Bone marrow (tissue), 2 donors: ENCODE measurements around the gene SLC12A7.

Experiments used
- DNase-seq, 2 donors: peaks; one replicate each; lab custom pipeline; 2025; lab: John Stamatoyannopoulos, UW

The SLC12A7 gene

DNA sequence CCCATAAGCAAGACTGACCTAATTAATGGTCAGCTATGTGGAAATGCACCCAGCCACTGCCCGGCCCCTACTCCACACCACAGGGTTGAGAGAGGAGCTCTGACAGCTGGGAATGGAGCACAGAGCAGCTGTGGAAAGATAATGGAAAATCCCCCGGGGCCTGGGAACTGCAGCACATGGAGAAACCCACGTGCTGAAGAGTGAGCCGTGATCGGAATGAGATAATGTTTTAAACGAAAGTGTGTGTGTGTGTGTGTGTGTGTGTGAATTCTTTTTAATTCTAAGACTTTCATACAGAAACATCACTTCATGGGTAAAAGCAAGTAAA is 13.1 kb upstream of the SLC12A7 start:
- no peak for DNase-seq

DNA sequence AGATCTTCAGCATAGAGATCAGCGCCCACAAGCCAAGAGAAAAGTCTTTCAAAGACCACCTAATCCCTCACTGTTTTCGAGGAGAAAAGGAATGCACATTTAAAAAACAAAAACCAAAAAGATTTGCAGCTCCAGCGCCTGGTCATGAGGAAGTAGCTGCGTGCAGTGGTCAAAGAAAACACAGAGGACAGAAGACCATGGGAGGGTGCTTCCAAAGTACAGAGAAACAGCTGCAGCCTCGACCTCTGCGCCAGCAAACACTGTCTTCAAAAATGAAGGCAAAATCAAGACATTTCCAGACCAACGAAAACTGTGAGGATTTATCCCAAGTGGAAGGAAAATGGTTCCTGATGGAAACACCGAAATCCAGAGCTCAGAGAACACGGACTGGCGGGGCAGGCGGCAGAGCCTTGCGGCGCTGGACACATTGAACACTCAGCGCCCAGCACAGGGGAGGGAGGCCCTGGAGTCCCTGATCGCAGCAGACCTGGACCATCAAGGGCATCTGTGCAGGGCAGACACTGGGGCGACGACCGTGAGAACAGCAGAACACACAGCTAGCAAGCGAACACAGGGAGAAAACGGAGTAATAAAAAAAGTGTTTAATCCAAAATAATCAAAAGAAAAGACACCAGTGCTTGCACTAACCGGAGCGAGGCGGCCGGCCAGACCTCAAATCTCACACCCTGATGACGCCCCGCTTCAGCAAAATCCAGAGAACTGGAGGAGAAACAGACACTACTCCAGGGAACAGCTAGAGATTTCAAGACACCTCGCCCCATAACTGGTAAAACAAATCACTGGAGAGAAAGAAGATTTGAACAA is 12.6 kb upstream of the SLC12A7 start:
- DNase-seq = no peak

DNA sequence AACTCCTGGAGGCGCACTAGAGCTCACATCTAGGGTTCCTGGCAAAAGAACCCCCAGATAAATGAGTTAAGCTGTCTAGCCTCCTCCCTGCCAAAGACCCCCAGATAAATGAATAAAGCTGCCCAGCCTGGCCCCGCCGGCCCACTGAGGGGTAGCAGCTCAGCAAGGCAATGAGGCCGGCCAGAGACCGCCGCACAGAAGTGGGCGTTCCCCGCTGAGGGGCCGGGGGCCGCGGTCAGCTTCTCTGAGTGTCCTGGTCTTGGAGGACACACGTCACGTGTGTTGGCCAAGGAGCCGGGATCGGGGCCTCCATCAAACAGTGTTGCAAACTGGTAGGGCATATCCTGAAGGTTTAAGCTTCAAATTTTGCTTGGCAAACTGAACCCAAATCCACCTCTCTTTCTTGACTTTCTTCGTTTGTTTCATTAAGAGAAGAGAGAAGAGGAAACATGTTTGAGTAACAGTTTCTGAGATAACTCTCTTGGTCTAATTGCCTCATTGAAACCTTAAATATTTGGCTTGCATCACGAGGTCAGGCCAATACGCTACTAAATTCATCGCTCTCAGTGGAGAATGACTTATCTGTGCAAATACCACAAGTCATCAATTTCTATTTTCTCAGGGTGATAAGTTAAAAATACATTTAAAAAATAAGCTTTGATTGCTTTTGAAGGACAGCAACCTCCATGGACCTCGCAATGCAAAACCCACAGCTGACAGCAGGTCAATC is 11.7 kb upstream of the SLC12A7 start:
- DNase-seq = no peak

DNA sequence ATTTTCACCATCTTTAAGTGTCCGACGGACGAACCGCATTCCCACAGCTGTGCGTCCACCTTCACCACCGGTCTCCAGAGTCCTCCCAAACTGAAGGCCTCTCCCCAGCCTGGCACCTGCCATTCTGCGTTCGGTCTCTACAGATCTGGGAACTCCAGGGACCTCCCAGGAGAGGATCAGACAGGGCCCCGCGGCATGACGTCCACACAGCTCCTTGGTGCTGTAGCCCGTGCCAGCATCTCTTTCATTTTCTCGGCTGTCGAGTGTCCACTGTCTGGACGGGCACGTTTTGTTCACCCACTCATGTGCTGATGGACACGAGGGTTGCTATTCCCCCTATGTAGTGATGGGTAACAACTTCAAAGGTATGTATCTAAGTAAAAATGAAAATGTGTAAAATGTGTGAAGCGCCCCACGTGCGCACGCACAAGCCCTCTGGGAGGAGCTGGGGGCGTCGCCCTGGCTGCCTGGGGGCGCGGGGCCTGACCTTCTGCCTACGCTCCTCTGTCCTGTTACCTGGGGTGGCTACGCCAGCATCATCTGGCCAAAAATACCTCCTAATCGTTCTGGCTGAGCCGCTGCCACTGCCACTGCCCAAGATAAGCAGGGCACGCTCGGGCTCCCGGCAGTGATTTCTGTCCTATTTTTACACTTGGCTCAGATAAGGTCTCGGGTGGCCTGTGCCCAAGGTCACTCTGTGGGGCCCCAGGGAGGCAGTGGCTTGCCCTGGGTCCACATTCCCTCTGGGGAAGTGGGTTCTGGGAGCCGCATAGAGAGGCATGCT is 10.8 kb upstream of the SLC12A7 start:
- no peak for DNase-seq

DNA sequence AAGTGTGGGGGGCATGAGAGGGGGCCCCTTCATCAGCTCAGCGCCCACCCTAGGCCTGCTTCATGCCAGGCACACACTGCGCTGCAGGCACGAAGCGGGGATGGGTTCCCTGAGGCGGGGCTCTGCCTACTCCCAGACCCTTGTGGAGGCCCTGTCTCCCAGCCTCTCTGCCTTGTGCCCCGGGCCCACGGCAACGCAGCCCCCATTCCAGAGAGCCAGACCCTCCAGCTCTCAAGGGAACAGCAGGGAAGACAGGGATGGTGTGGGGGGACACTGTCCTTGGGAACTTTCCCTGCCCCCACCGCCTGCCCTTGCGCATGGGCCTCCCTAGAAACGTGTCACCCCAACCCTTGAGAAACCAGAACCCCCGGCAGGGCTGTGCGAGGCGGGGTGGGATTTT is 10.0 kb upstream of the SLC12A7 start:
- DNase-seq = no peak

DNA sequence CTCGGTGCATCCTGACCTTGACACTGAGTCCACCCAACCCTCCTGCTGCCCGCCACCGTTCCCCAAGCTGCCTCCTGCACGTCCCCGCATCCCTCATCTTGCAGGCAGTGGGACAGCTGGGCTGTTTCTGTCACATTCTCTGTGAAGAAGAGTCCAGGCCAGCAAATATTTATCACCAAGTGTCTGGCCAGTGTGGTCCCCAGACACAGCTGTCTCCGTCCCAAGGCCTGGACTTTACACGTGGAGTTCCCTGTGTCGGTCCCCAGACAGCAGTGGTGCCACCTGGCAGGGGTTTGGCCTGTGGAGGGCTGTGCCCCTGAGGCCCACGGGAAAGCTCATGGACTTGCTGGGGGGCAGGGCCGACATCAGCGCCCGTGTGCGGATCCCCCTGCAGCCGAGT is 9.2 kb upstream of the SLC12A7 start:
- no peak for DNase-seq

DNA sequence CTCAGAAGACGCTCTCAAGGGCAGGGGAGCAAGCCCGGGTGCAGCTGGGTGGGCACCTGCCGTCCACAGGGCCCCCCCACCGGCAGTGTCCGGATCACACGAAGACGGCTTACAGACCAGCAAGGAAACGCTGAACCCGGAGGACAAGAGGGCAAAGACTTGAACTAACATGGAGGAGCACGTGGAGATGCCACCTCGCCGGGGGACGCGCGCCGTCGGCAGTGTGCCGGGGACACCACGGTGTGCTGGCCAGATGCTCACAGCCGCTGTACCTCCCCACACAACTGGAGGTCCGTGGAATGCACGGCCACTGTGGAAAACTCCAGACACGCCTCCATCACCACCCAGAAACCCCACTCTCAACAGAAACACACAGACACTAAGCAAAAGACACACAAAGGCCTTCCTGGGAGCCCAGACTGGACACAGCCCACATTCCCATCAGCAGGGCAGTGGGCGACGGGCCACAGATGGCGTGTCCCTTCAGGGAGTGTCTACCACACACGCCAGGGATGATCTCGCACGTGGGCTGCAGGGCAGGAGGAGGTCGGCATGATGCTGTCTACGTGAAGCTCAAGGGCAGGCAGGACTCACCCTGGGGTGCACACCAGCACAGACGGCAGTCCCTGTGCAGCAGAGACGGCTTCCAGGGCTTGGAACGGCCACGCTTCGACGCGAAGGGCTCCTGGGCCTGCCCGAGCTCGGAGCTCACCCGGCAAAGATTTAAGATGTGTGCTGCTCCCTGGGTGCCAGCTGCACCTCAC is 8.6 kb upstream of the SLC12A7 start:
- no peak for DNase-seq

DNA sequence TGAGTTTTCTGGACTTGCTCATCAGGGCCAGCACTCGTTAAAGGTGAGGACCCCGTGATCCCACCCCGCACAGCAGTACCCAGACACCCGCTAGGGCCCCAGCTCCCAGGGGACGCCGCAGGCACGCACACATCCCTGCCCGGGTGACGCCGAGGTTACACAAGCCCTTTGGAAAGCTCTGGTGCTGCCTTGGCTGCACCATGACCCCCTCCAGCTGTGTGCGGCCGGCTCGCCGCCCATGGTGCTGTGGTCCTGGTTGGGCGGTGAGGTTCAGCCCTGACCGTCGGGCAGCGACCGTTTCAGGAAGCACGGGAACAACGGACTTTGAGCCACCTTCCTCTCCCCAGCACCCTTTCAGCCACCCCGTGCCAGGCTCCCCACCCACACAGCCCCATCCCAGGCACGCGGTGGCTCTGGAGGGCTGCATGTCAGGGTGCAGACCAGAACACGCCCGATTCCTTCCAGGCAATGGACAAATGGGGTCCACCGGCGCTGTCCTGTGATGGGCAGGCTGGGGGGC is 7.5 kb upstream of the SLC12A7 start:
- no peak for DNase-seq

DNA sequence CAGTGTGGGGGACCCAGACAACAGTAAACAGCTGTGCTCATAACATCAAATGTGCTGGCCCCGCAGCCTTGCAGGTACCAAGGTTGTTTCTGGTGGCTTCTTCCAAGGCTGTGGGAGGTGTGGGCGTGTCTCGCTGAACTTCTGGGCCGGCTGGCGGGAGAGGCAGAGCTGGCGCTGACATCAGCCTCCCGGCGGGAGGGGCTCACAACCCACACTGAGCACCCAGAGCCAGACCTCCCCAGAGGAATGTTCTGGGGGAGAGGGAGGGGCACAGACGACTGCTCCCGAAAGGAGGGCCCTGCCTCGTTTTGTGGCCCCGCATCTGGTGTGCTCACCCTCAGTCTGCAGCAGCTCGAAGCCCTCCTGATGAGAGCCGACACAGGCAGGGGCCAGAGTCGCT is 6.9 kb upstream of the SLC12A7 start:
- DNase-seq = no peak

DNA sequence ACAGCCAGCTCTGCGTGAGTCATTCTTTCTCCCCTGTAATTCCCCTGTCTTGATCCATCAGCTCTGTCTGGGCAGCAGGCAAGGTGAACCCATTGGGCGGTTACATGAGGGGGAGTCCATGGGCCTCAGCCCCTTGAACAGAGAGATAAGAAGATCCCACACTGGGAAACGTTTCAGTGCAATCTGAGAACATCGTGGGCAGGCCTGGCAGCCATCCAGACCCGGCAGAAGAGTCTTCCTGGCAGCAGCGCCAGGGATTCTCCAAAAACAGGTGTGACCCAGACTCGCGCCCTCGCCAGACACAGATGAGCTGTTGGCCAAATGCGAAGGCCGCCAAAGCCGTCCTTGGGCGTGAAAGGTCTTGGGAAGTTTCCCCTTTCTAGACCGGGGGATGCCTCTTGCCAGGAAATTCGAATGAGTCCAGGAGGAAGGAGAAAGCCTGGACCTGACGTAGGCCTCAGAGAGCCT is 6.4 kb upstream of the SLC12A7 start:
- no peak for DNase-seq

DNA sequence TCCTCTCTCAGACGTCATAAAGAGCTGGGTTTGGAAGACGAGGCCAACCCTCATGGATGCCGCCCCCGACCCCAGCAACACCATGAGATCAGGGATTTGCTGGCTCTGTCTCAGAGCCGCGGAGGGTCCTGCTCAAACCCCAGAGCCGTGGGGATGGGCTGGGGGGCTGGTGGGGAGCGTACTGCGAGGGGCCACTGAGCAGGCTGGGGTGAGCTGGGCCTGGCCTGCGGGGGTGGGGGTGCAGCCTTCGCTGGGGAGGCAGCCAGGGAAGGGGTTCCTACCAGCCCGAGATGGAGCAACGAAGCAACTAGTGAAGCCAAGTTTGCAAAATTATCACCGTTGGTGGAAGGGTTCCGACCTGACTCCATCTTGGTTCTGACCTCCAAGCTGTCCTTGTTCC is 5.1 kb upstream of the SLC12A7 start:
- no peak for DNase-seq

DNA sequence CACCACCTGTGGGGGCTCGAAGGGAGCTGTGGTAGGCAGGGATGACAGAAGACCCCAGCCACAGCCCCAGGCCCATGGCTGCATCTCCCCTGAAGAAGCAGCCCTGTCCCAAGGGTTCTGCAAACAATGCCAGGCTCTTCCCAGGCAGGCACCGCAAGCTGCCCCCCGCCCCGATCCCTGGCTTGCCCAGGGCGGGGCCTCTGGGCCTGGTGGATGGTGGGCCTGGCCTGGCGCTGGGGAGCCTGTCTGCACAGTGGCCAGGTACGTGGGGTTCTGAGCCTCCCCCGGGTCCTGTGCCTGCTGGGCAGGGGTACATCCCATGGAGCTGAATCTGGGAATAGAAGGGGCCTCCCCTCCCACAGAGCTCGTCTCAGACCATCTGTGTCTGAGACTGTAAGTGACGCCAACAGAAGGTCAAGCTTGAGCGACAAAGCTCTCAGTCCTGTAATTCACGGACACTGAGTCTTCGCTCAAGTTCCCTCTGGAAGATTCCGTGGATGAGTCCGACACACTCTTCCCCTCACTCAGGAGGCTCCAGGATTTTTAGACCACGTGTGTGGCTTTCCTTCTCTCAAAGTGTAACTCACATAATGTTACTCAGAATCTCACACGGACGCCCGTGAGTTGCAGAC is 4.4 kb upstream of the SLC12A7 start:
- DNase-seq = no peak

DNA sequence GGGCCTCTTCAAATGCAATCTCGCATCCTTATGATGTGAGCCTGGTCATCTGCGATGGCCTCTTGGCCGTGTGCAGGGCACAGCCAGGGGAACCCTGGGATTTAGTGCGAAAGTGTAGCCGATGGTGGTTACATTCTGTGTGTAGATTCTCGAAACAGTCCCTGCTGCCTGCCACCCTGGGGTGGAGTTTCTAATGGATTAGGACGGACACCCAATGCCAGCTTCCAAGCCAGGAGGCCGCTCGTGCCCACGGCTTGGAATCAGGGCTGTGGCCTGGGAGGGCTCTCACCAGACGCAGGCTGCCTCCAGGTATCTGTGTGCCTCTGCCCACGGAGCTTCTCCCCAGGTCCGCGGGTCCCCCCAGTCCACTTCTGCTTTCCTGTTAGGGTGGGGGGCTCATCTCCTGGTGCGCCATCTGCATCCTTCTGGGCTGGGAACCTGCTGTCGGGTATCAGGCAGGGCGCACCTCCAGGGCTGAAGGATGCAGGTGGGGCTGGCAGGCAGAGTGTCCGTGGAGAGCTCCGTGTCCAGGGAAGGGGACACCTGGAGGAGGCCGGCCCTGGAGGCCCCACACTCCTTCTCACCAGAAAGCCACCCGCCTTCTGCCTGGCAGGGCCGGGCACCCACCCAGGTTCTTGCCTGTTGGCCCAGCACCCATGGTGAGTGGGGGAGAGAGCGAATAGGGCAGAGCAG is 3.4 kb upstream of the SLC12A7 start:
- no peak for DNase-seq

DNA sequence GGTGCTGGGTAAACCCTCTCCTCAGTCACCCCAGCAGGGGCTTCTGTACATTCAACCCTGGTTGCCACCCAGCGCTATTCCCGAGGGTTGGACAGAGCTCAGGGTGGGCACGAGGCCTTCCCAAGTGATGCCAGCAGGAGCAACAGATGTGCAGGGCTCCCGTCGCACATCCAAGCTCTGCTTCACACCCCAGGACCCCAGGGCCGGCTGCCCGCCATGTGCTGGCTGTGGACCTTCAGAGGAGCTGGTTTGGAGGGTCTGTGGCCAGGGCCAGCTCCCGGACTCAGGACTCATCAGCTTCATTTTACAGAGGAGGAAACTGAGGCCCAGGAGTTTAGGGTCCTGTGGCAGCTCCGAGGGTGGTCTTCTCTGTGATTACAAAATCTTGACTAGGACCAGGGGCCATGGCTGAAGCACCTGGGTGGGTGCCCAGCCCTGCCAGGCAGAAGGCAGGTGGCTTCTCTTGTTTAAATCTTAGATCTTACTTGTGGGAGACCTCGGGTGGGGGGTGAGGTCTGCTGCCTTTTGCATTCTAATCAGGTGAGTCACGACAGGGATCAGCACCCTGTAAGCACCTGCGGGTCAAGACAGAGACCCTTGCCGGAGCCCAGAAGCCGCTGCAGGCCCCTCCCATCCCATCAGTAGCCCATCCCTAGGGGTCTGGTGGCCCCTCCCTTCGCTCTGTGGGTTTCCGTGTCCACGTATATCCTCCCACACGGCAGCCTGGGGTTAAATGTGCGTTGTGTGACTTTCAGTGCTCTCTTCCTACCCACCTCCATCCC is 2.1 kb upstream of the SLC12A7 start:
- no peak for DNase-seq

DNA sequence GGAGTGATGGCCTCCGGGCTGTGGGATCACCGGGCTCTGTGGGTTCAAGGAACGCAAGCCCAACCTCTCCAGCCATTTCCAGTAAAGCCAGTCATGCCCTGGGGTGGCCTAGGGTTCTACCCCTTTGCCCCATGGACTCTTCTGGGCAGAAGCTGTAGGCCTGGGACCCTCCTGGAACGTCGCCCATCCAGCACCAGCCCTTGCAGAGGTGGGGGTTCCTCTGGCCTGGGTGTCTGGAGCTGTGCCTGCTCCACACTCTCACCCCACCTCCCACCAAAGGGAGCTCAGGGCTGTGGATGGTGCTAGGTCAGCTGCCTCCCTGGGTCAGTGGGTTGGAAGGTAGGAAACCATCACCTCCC is 1.4 kb upstream of the SLC12A7 start:
- no peak for DNase-seq

DNA sequence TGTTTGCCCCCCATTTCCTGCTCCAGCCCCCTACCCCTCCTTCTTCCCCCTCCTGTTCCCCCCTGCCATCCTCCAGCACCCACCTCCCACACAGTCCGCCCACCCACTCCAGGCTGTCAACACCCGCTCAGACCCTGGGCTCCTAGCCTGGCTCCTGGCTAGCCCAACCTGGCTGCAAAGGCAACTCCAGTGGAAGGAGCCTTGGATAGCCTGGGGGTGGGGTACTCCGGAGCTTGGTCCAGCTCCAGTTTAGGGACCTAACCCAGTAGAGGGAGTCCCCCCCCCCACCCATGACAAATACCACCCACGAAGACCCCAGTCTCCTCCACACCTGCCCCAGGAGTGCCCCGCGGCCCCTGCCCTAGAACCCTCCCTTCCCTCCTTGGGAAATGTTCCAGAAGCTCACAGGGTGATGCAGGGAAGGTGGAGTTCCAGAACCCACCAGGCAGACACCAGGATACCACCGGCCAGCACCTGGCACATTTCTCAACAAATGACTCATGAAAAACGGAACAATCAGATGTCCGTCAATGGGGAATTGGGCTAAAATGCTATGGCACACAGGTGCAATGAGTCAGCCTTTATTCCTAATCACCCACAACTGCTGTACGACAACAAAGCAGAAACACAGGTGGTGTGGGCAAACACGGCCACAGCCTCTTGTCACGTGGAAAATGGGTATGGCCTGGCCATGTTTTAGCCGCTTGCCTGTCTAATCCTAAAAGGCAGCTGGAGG is 901 bp upstream of the SLC12A7 start:
- DNase-seq = no peak

DNA sequence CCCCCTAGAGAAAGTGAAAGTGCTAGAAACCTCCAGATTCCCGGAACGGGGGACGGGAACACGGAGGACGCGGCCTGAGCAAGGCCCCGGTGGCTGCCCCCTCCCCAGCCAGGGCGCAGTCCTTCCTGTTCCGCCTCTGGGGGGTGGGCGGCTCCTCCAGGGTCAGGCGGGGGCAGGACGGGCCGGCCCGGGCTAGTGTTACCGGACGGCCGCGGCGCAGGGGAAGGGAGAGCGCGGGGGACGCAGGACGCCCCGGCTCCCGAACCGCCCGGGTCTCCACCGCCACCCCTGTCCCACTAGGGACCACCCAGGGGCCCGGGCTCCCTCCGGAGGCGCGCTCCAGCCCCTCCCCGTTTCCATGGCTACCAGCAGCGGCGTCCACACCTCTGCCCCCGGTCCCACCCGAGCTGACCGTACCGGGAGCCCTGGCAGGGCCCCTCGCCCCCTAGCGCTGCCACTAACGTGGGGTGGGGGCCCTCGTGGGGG is 579 bp downstream of the SLC12A7 start:
- DNase-seq = no peak

DNA sequence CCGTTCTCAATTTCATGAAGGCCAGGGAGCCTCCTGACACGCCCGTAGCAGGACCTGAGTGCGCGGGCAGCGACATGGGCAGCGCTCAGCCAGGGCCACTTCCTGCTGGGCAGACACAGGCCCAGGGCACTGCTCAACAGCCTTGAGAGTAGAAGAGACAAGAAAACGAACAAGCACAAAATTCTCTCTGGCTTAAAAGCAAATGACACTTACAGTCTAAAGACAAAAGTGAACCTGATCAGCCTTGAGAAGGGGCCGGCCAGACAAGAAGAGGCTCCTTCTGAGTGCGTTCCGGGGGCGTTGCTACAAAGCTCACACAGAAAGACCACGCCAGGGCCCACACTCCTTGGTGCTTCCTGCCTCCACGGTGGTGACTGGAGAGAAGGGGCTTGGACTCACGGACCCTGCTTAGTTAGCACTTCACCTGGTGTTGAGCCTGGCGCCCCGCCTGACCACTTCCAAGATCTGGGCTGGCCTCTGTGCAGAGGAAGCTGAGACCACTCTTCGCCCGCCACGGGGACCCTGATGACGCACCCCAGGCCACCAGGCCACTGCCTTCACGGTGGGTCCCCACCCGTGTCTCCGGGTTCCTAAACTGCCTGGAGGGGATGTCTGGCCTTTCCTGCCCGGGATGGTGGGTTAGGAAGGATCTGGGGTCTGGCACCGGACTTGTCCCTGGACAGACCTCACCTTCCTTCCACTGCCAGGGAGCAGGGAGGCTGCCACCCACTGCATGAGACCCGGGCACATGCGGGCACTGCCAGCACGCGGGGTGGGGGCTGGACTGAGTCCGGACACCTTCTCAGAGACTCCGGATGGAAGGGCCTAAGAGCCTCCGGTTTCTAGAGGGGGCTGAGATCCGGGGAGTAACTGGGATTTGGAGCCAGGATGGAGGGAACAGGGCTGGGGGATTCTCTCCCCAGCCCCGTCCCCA is 1.3 kb downstream of the SLC12A7 start:
- no peak for DNase-seq
